GM19043 (cell line): Measurements from ENCODE around the gene PRAMEF20.

Source experiments
- ATAC-seq: cut with Tn5 transposase; IDR thresholded peaks from one replicate; pipeline ENCODE4 v1.9.1; 2021; ENCODE audit warnings: low read depth; ENCODE audit not compliant: unreplicated experiment

The PRAMEF20 gene

GRCh38 chr1:13461977-13462376 lies 51.7 kb downstream of the PRAMEF20 start:
- no peak for ATAC-seq

DNA sequence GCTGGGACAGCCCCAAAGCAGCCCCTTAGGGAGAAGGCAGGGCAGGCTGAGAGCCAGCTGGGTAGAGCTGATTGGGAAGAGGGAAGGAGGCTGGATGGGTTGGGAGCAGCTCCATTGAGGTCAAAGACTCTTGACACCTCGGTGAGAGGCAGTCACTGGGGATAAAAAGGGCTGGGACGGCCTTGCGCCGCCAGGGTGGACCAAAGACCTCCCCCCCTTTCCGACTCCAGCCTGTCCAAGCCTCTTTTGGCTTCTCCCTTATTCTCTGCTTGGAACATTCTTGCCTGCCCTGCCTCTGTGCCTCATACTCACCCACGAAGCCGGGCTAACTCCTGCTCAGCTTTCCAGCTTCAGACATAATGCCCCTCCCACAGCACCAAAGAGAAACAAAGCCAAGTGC lies 52.4 kb downstream of the PRAMEF20 start:
- no peak for ATAC-seq

DNA sequence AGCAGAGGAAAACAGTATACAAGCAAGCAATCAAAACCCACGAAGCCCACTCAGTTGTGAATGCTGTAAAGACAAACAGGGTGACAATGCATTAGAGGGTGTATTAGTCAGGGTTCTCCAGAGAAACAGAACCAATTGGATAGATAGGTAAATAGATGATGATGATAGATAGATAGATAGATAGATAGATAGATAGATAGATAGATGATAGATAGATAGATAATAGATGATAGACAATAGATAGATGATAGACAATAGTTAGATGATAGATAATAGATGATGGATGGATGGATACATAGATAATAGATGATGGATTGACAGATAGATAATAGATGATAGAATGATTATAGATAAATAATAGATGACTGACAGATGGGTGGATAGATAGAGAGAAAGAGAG lies 55.3 kb downstream of the PRAMEF20 start:
- no peak for ATAC-seq

GRCh38 chr1:13469343-13469742 lies 59.1 kb downstream of the PRAMEF20 start:
- ATAC-seq: no peak
